ENCODE results near the gene RET. TPM values are rescaled to one million over a fixed set of nuclear protein-coding genes. Genes with fewer than 3 reads are reported as not detected.

The RET gene
- total RNA-seq, 6 experiments from 2014 or later, result 0.53 to 10.2 (median 1.4) TPM

DNA sequence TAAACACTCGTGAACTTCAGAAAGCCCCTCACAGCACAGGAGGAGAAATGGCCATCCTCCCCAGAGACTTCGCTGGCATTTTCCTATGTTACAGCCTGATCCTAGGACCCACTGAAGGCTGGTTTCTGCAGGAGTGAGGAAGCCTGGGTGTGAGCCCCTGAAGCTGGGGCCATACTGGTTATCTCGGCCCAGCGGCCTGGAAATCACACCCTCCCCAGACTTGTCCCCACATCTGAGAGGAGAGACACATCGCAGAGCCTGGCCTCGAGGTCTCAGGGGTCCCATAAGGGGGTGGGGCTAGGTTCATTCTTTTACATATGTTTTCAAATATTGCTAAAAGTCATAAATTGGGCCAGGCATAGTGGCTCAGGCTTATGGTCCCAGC, 17.5 kb upstream of the RET start:
- H3K36me3 ChIP-seq, result no peaks in the 10 kb centered on the region
- no peak overlapping the region for H3K27ac ChIP-seq
- peaks cover 0 to 43% (median 17%) of the 10 kb centered on the region in 4 donors for H3K4me1 ChIP-seq
- TF ChIP-seq, protein P1, sequence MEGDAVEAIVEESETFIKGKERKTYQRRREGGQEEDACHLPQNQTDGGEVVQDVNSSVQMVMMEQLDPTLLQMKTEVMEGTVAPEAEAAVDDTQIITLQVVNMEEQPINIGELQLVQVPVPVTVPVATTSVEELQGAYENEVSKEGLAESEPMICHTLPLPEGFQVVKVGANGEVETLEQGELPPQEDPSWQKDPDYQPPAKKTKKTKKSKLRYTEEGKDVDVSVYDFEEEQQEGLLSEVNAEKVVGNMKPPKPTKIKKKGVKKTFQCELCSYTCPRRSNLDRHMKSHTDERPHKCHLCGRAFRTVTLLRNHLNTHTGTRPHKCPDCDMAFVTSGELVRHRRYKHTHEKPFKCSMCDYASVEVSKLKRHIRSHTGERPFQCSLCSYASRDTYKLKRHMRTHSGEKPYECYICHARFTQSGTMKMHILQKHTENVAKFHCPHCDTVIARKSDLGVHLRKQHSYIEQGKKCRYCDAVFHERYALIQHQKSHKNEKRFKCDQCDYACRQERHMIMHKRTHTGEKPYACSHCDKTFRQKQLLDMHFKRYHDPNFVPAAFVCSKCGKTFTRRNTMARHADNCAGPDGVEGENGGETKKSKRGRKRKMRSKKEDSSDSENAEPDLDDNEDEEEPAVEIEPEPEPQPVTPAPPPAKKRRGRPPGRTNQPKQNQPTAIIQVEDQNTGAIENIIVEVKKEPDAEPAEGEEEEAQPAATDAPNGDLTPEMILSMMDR (IDR thresholded peaks at IDR 0.05), result no peak
- TF ChIP-seq POLR2A (IDR thresholded peaks at IDR 0.05), result no peak
- ATAC-seq (no peak), DNase-seq (peak in 1 of 3 donors; percentile 18)
- intact Hi-C loops (cut with DNase I), result no loop called here
- no peaks in the 10 kb centered on the region for H3K27me3 ChIP-seq
- H3K4me3 ChIP-seq, result no peak overlapping the region
- WGBS (ENCODE audit: insufficient coverage, low coverage, low lambda C conversion rate, missing lambda C conversion rate), result 40% methylated on average over 1 of the region's 6 CpGs
- H3K9me3 ChIP-seq, result no peaks in the 10 kb centered on the region

DNA sequence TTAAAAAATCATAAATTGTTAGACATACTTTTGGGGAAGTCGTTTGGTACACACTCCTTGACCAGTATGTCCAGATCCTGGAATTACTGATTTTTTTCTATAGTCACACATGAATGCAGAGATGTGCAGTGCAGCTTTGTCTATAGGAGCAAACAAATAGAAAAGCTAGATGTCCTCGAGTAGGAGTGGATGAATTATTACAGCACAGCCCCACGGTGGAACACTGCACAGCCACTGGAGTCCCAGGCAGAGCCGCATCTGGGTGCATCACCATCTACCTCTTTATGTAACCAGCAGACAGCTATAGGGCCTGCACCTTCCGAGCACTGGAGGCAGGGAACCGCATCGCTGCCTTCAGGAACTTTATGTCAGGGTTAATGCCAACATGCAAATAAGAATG, 17.0 kb upstream of the RET start:
- no peak for DNase-seq
- Histone ChIP-seq H3K9me3 (no peaks in the 10 kb centered on the region), H3K27me3 (no peaks in the 10 kb centered on the region), H3K27ac (no peak overlapping the region), H3K4me3 (no peak overlapping the region), H3K4me1 (peaks cover 0 to 38% (median 13%) of the 10 kb centered on the region in 4 donors), H3K36me3 (no peaks in the 10 kb centered on the region)
- ATAC-seq, result no peak
- intact Hi-C loops (cut with DNase I), result loop anchor here in 1 of 2 donors (5.0 kb wide), 1 partner anchor 88 kb away; no protein-coding TSS in a partner anchor
- 27% methylated on average over 6 of the region's 7 CpGs for WGBS (ENCODE audit: insufficient coverage, low coverage, low lambda C conversion rate, missing lambda C conversion rate)
- no peak for TF ChIP-seq POLR2A (IDR thresholded peaks at IDR 0.05)
- TF ChIP-seq, protein P1 (IDR thresholded peaks at IDR 0.05), result no peak

DNA sequence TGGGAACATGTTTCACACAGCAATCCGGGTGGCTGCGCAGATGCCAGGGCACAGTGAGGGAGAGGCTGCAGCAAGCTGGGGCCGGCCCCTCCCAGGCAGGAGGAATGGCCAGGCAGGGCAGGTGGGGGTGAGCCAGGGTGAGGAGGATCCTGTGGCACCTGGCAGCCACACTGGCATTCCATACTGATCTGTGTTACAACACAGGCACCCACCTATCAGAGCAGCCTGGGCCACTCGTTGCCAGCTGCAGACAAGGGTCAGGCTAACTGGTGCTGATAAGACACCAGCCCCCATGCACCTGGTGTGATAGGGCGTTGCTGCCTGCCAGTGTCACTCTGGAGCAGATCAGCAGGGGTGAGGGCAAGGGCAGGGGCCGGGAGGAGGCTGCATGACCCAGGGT, 16.6 kb upstream of the RET start:
- Histone ChIP-seq H3K36me3 (no peaks in the 10 kb centered on the region), H3K4me3 (no peak overlapping the region), H3K27me3 (no peaks in the 10 kb centered on the region), H3K4me1 (peaks cover 0 to 34% (median 11%) of the 10 kb centered on the region in 4 donors), H3K27ac (peak overlapping the region in 1 of 3 donors; percentile 21), H3K9me3 (no peaks in the 10 kb centered on the region)
- ATAC-seq (peak; percentile 92 to 96 (median 94)), DNase-seq (peak; percentile 91 to 96 (median 96))
- intact Hi-C loops (cut with DNase I), result loop anchor here in 1 of 2 donors (5.0 kb wide), 1 partner anchor 88 kb away; no protein-coding TSS in a partner anchor
- WGBS (ENCODE audit: insufficient coverage, low coverage, low lambda C conversion rate, missing lambda C conversion rate), result 34% methylated on average over 3 of the region's 6 CpGs
- TF ChIP-seq, protein P1 (IDR thresholded peaks at IDR 0.05), result no peak
- TF ChIP-seq POLR2A (IDR thresholded peaks at IDR 0.05), result no peak

DNA sequence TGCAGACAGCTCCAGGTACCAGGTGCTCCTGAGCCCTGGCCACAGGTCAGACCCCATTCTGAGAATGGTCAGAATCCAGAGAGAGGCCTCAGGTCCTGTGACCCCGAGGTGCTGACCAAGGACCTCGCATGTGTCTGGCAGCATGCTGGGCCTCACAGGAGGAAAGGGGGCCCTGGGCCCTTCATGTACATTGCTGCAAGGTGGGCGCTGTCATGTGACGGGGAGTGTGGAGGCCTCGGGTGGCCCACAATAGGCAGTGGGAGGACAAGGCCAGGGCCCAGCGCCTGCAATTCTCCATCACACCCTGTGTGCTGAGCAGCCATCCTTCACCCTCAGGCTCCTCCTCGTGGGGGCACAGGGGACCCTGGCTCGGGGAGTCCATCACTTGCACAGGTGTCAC, 15.5 kb upstream of the RET start:
- DNase-seq (no peak), ATAC-seq (no peak)
- no peak overlapping the region for H3K4me3 ChIP-seq
- no CpG with 5 or more reads among the region's 8 CpGs for WGBS (ENCODE audit: insufficient coverage, low coverage, low lambda C conversion rate, missing lambda C conversion rate)
- H3K36me3 ChIP-seq, result no peaks in the 10 kb centered on the region
- H3K27ac ChIP-seq, result no peak overlapping the region
- H3K9me3 ChIP-seq, result no peaks in the 10 kb centered on the region
- peaks cover 0 to 23% (median 6%) of the 10 kb centered on the region in 4 donors for H3K4me1 ChIP-seq
- TF ChIP-seq, protein P1 (IDR thresholded peaks at IDR 0.05), result no peak
- no peak for TF ChIP-seq POLR2A (IDR thresholded peaks at IDR 0.05)
- no peaks in the 10 kb centered on the region for H3K27me3 ChIP-seq
- intact Hi-C loops (cut with DNase I), result loop anchor here in 1 of 2 donors (5.0 kb wide), 1 partner anchor 89 kb away; no protein-coding TSS in a partner anchor

Data from right lobe of liver (tissue), 6 donors.